Left forelimb (tissue), 1 donor: Measurements from ENCODE around the gene APOM.

Experiments
- DNase-seq: peaks from one replicate; pipeline ENCODE4 v3.0.0-alpha.2; 2018; ENCODE audit warnings: low spot score

The APOM gene

GRCh38 chr6:31658983-31659648, 3.4 kb downstream of the APOM start:
- DNase-seq, result no peak

DNA sequence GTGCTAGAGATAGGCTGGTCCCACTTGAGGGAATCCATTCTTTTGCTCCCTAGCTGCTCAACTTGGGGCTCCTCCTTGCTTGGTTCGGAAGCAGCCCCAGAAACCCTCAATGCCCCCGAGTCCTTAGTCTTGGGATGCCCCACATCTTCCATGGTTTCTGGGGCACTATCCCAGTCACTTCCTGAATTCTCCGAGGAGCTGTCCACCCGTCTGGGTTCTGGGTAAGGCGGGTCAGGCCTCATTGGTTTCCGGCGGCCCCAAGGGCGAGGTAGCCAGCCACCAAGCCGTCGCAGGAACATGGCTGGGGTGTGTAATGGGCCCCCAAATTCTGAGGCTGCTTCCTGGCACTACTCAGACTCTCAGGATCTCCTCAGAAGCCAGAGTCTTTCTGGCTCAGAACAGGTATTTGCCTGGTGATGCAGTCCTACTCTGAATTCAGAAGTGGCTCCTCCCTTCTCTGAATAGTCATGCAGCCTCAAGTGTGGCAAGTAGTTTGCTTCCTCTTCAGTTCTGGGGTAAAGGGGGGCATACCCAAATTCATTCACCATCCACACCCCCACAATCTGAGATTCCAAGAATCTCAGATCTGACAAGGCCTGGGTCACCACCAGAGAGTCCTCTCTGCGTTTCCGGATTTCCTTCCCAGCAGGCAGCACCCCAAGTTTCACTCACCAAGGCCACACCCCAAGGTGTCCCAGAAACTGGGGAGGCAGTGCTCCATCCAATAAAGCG, 4.1 kb downstream of the APOM start:
- no peak for DNase-seq

GRCh38 chr6:31660381-31661261, 4.9 kb downstream of the APOM start, which contains the start of gene C6orf47:
C6orf47 (minus strand) TSS chr6:31660778; CDS start chr6:31659947, 831 bp downstream.
- peak; percentile 91 for DNase-seq

DNA sequence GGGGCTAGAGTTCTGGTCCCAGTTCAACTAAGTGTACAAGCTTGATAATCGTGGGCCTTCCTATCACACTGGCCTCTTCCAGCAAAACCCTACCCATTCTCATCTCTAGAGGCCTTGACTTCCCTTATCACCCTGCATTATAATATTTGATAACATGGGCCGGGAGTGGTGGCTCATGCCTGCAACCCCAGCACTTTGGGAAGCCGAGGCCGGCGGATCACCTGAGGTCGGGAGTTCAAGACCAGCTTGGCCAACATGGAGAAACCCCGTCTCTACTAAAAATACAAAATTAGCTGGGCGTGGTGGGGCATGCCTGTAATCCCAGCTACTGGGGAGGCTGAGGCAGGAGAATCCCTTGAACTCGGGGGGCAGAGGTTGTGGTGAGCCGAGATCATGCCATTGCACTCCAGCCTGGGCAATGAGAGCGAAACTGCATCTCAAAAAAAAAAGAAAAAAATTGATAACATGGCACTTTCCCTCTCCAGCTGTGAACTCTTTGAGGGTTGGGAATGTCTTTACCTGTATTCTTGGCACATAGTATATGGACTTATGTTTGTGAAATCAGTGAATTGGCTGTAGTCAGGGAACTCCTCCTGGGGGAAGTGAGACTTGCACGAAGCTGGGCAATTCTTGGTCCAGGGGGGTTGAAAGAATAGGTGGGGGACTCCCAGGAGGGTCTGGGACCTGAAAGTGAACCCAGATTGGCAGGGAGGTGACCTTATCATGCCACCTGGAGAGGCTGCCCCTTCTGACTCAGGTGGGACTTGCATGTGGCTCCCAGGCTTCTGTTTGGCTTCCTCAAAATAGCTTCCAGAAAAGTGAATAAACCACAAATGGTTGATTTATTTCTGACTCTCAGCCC, 5.8 kb downstream of the APOM start:
- DNase-seq, result no peak

DNA sequence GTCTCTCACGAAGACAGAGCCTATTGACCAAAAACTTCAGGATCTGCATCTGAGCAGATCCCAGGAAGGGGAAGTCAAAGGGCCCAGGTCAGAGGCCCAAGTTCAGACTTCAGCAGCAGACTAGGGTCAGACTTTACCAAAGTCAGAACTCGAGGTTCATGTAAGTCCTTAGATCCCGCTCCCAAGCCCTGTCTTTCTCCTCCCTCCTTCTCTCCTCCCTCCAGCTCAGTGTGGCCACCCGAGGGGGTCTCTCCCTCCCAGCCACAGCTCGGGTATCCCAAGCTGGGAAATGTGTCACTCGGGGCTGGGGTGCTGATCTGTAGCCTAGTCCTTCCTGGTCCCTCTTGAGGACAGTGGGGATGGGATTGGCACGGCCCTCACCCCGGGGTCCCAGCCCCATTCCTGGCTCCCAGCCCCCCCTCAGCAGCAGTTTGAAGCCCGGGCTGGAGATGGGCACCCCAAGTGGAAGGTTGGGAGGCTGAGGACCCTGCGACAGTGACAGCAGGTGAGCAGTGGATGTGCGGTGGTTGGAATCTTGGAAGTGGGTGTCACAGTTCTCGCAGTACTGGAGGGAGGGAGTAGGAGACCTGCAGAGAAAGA, 6.5 kb downstream of the APOM start:
- DNase-seq, result no peak

DNA sequence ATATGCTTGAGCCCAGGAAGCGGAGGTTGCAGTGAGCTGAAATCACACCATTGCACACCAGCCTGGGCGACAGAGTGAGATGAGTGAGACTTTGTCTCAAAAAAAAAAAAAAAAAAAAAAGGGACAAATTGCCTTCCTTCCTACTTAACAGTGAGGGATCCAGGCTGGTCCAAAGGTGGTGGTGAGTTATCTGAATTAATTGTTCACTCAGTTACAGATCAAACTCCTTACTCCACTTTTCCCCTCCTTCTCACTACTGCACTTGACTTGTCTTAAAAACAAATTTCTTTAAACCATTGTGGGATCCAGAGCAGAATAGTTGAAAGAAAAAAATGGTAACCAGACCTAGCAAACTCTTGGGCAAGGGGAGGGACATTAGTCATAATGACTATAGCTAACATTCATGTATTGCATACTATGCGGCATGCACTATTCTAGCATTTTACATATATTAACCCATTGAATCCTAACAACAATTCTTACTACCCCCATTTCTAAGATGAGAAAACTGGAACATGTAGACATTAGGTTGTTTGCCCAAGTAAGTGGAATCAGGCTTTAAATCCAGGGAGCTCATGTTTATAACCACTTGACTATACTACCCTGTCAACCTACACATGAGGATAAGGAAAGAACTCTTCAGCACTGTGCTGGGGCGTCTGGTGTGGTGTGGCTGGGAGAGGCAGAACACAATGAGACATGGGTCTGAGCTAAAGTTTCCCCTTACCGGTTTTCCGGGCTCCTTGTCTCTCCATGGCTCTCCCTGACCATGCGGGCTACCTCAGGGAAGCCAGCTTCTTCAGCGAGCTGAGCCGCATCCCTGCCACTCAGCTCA, 7.6 kb downstream of the APOM start:
- DNase-seq, result no peak

DNA sequence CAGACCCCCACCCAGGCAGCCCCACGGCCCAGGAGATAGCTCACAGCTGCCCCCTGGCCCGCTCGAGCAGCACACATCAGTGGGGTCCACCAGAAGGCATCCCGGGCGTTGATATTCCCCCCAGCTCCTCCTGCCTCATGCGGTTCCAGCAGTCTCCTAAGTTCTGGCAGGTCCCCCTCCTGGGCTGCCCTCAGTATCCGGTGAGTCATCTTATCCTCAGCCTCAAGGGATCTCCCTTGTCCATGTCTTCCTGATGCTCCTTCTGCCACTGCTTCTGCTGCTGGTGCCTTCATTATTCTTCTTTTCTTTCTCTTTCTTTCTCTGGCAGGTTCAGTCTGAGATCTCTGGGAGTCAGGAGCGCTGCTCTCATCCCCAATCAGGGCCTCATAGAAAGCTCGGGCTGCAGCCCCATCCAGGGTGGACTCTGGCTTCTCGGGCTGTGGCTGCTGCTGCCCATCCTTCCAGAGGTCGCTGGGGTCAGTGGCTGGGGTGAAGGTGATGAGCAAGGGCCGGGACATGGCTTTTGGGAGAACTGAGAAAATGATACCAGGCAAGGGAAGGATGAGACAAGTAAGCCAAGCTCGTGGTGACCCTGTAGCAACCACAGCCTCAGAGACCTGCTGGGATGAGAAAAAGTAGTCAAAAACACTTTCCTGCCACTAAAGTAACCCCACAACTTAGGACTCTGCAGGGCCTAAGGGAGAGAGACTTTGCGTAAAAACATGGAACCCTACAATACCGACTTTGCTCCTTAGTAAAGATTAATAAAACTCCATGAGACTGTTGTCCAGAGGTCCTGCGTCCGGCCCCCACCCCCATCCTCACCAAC, 8.5 kb downstream of the APOM start:
- no peak for DNase-seq

DNA sequence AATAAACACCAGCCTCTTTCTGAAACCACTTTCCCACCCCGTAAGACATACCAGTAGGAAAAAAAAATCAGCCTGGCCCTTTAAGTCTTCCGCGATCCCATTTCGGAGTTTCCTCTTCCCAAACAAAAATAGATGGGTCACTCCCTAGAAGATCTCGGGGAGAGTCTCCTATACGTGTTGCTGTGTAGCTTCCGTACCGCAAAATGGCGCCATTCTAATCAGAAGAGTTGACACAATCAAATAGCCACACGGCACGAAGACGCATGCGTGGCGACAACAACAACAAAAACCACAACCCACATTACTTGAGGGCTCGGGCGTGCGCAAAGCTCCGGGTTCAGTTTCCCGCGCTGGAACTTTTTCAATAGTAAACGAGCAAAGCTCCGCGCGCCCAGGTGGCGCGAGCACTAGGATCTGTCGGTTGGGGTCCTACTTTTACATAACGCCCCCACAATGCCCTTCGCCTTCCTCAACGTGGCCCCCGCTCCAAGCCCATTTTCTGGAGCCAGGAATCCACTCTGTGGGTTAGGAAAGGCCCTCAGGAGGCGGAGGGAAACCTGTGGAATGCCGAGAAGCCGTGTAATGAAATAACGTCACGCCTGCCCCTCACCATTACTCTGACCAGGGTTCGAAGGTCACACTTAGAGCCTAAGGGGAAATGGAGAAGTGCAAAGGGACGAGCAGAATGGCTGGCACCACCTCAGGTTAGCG, 9.3 kb downstream of the APOM start, which contains the start of gene GPANK1:
Gene GPANK1, minus strand, starts transcription at position 208 of the 711 bp plus-strand sequence. CDS start 519 bp downstream, outside the sequence.
- peak; percentile 86 for DNase-seq

GRCh38 chr6:31665501-31666336, 10.0 kb downstream of the APOM start, which contains the start of gene CSNK2B:
CSNK2B (plus strand) TSS chr6:31666080; CDS start chr6:31666832, 752 bp downstream.
- DNase-seq, result peak; percentile 98

GRCh38 chr6:31666337-31666965, 10.8 kb downstream of the APOM start:
- DNase-seq, result no peak

DNA sequence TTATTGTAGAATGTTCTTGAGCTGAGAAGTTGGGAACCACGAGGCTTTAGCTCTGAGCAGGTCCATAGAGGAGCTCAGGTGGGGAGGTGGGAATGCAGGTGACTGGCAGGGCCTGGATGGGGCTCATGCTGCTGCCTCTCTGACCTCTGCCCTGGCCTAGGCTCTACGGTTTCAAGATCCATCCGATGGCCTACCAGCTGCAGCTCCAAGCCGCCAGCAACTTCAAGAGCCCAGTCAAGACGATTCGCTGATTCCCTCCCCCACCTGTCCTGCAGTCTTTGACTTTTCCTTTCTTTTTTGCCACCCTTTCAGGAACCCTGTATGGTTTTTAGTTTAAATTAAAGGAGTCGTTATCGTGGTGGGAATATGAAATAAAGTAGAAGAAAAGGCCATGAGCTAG, 14.0 kb downstream of the APOM start, which contains the start of gene LY6G5B:
Gene LY6G5B, plus strand, starts transcription at position 301 of the 400 bp plus-strand sequence. CDS start 975 bp downstream, outside the sequence.
- no peak for DNase-seq

DNA sequence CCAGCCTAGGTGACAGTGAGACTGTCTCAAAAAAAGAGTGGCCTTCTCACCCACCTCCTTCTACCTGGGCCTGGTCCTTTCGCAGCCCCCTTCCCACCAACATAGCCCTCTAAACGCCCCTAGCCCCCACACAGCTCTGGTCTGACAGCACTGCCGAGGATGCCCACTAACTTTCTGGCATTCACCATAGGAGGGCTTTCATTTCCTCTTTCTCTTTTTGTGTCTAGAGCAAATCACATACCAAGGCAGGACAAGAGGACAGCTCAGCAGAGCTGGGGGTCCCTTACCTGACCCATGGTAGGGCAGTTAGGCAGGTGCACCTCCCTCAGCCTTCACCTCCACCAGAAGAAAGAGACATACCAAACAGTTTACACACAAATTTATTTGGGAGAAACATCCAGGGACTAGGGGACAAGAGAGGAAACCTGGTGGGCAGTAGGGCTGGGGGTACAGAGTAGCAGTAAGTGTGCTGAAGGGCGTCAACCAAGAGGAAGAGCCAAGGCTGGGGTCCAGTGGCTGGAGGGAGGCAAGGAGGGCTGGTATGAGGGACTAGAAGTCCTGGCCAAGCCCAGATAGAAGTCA, 20.7 kb downstream of the APOM start:
- no peak for DNase-seq

GRCh38 chr6:31676904-31677303, 21.2 kb downstream of the APOM start:
- DNase-seq, result no peak

GRCh38 chr6:31677955-31678354, 22.3 kb downstream of the APOM start:
- DNase-seq, result no peak

GRCh38 chr6:31680226-31681134, 24.8 kb downstream of the APOM start, which contains the start of gene LY6G5C:
LY6G5C (minus strand) TSS chr6:31681067; CDS start chr6:31680373, 694 bp downstream.
- DNase-seq, result peak; percentile 84
